ENCODE results near the gene DHRS1.

Gene DHRS1

DNA sequence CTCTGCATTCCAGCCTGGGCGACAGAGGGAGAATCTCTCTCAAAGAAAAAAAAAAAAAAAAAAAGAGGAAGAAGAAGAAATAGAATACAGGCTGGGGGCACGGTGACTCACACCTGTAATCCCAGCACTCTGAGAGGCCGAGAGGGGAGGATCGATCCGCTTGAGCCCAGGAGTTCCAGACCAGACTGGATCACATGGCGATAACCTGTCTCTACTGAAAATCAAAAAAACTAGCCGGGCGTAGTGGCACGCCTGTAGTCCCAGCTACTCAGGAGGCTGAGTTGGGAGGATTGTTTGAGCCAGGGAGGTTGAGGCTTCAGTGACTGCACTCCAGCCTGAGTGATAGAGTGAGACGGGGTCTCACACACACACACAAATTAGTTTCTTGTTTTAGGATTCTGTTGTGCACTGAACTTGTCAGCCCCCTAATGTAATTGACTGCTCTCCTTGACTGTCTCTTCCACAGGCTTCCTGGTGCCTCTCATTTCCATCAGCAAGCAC, 56.2 kb downstream of the DHRS1 start:
- no peak for DNase-seq

DNA sequence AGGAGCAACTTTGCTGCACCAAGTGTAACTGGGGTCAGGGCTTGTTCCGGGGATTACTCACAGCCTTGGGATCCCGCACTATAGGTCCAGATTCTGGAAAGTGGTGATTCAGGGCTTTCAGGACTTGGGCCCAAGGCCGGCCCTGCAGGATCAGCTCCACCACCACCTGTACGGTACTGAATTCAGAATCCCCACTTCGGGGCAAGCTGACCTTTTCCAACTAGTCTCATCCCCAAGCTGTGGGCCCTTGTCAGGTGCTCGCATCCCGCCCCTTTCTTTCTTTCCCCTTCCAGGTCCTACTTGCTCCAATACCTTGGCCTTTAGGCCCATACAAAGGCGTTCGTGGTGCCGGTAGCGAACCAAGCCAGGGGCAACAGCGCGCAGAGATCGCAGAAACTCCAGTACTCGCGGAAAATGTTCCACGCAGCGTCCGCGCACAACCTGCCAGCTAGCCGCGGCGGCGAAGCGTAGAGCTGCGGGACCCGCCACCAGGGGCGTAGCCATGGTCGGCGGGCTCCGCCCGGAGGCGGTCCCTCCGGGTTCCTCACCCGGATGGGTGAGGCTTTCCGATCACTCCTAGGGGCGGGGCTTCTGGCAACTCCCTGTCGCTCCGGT, 57.6 kb downstream of the DHRS1 start:
- DNase-seq: peak in 8 of 14 donors; percentile 64 to 99 (median 98)

Data from C1 segment of cervical spinal cord (tissue), 14 donors.